SK-N-SH (cell line): ENCODE data around the gene HSPA9.

Source experiments
- CHD2 ChIP-seq: fragments of 150-350 bp; IDR thresholded peaks from 2 replicates; pipeline ENCODE4 v1.6.1; 2018; ENCODE audit warnings: low read length; ENCODE audit not compliant: partially characterized antibody
- EP300 ChIP-seq, 2 experiments: IDR thresholded peaks; 2 replicates each; pipeline versions ENCODE4 v1.4.0 to v1.6.1; 2012; ENCODE audit warnings: borderline replicate concordance in 1 of 2, low read depth in 1 of 2, low read length in 1 of 2
- GATA2 ChIP-seq: sonication (generic); formaldehyde crosslinking; IDR thresholded peaks from 2 replicates; pipeline ENCODE4 v1.5.0; 2020; ENCODE audit warnings: mild to moderate bottlenecking, missing genetic modification reagents
- JUND ChIP-seq: IDR thresholded peaks from 2 replicates; pipeline ENCODE4 v1.4.0; 2012
- MAX ChIP-seq: IDR thresholded peaks from 2 replicates; pipeline ENCODE4 v1.4.0; 2012; ENCODE audit warnings: low read depth
- MXI1 ChIP-seq: IDR thresholded peaks from 2 replicates; pipeline ENCODE4 v1.6.1; 2012; ENCODE audit warnings: mild to moderate bottlenecking, low read depth, low read length, improper control_type of control experiment
- POLR2AphosphoS5 ChIP-seq: IDR thresholded peaks from 2 replicates; pipeline ENCODE4 v1.6.1; 2012; ENCODE audit warnings: low read depth, low read length
- RFX5 ChIP-seq: IDR thresholded peaks from 2 replicates; pipeline ENCODE4 v1.6.1; 2012; ENCODE audit warnings: mild to moderate bottlenecking, improper control_type of control experiment, low read length
- SIN3A ChIP-seq: IDR thresholded peaks from 2 replicates; pipeline ENCODE4 v1.6.1; 2012; ENCODE audit warnings: low read depth, mild to moderate bottlenecking, low read length, moderate library complexity, borderline replicate concordance
- SMC3 ChIP-seq: IDR thresholded peaks from 2 replicates; pipeline ENCODE4 v1.6.1; 2012; ENCODE audit warnings: low read depth, low read length, improper control_type of control experiment
- USF1 ChIP-seq: IDR thresholded peaks from 2 replicates; pipeline ENCODE4 v1.4.0; 2012; ENCODE audit warnings: low read depth, borderline replicate concordance
- YY1 ChIP-seq: IDR thresholded peaks from 2 replicates; pipeline ENCODE4 v1.4.0; 2012; ENCODE audit warnings: low read depth, mild to moderate bottlenecking
- ZBTB33 ChIP-seq: IDR thresholded peaks from 2 replicates; pipeline ENCODE4 v1.4.0; 2012; ENCODE audit warnings: low read depth, borderline replicate concordance
- TF ChIP-seq, protein P1 (sequence below): fragments of 200-600 bp; sonication (generic); IDR thresholded peaks from 2 replicates; pipeline ENCODE4 v1.6.1; 2017; ENCODE audit warnings: antibody characterized with exemption, mild to moderate bottlenecking, moderate library complexity

- TF ChIP-seq CHD2 (no peak), GATA2 (CRISPR knock-in tag) (no peak), SMC3 (no peak), ZBTB33 (no peak), MXI1 (no peak), MAX (no peak), EP300 (IDR thresholded peaks at IDR 0.05; ENCODE audit: borderline replicate concordance in 1 of 2, low read depth in 1 of 2, low read length in 1 of 2) (no peak), RFX5 (no peak), POLR2AphosphoS5 (no peak), SIN3A (no peak), USF1 (no peak), YY1 (no peak), JUND (no peak)
- TF ChIP-seq, protein P1, sequence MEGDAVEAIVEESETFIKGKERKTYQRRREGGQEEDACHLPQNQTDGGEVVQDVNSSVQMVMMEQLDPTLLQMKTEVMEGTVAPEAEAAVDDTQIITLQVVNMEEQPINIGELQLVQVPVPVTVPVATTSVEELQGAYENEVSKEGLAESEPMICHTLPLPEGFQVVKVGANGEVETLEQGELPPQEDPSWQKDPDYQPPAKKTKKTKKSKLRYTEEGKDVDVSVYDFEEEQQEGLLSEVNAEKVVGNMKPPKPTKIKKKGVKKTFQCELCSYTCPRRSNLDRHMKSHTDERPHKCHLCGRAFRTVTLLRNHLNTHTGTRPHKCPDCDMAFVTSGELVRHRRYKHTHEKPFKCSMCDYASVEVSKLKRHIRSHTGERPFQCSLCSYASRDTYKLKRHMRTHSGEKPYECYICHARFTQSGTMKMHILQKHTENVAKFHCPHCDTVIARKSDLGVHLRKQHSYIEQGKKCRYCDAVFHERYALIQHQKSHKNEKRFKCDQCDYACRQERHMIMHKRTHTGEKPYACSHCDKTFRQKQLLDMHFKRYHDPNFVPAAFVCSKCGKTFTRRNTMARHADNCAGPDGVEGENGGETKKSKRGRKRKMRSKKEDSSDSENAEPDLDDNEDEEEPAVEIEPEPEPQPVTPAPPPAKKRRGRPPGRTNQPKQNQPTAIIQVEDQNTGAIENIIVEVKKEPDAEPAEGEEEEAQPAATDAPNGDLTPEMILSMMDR, result no peak
Observed at GRCh38 chr5:138559937-138560336, 15.3 kb downstream of the HSPA9 start.
